CD14-positive monocyte (primary cell): ENCODE measurements around the gene TRHDE. TPM values are rescaled to one million over a fixed set of nuclear protein-coding genes. Genes with fewer than 3 reads are reported as not detected.

Experiments used
- DNase-seq, 3 donors: peaks; one replicate each; pipeline ENCODE4 v3.0.0-alpha.2; 2011 to 2022
- H2AFZ ChIP-seq: 2 replicates; pipeline ENCODE4 v1.6.0; 2012; ENCODE audit warnings: mild to moderate bottlenecking, low read depth, low read length, inconsistent platforms; ENCODE audit not compliant: insufficient read depth, poor library complexity, severe bottlenecking
- H3K27ac ChIP-seq, 2 donors: 1 replicate in 1 of 2; 2 replicates in 1 of 2; pipeline ENCODE4 v1.5.1; 2012 to 2013; ENCODE audit warnings: low read length in 2 of 2, control low read depth in 1 of 2, inconsistent platforms in 1 of 2, low read depth in 1 of 2, mild to moderate bottlenecking in 1 of 2
- H3K27me3 ChIP-seq, 2 donors: one replicate each; pipeline versions ENCODE4 v1.6.0 to v1.6.1; 2011 to 2013; ENCODE audit warnings: low read length in 2 of 2; ENCODE audit not compliant: control insufficient read depth in 2 of 2, insufficient read depth in 2 of 2
- H3K36me3 ChIP-seq, 2 donors: replicated peaks in 1 of 2; 1 replicate in 1 of 2; 2 replicates in 1 of 2; pipeline versions ENCODE4 v1.5.1 to v1.6.1; 2012 to 2013; ENCODE audit warnings: low read length in 2 of 2, control low read depth in 1 of 2, inconsistent platforms in 1 of 2, mild to moderate bottlenecking in 1 of 2; ENCODE audit not compliant: insufficient read depth in 2 of 2, control insufficient read depth in 1 of 2
- H3K4me1 ChIP-seq, 2 donors: 1 replicate in 1 of 2; 2 replicates in 1 of 2; pipeline versions ENCODE4 v1.5.1 to v1.6.1; 2012 to 2013; ENCODE audit warnings: low read length in 2 of 2, control low read depth in 1 of 2, inconsistent platforms in 1 of 2, mild to moderate bottlenecking in 1 of 2, moderate library complexity in 1 of 2; ENCODE audit not compliant: insufficient read depth in 2 of 2, control insufficient read depth in 1 of 2
- H3K4me2 ChIP-seq: replicated peaks from 2 replicates; pipeline ENCODE3; 2012; ENCODE audit warnings: low read length, moderate library complexity, mild to moderate bottlenecking; ENCODE audit not compliant: poor library complexity, severe bottlenecking; ENCODE audit errors: extremely low read depth
- H3K4me3 ChIP-seq, 3 experiments: fragments of 200-600 bp in 1 of 3; sonication (generic) in 1 of 3; replicated peaks in 1 of 3; 1 replicate in 2 of 3; 2 replicates in 1 of 3; pipeline ENCODE4 v1.5.1; 2011 to 2013; ENCODE audit warnings: low read length in 3 of 3, mild to moderate bottlenecking in 3 of 3, control low read depth in 2 of 3, low read depth in 2 of 3, inconsistent platforms in 1 of 3, moderate library complexity in 1 of 3
- H3K79me2 ChIP-seq: 2 replicates; pipeline ENCODE4 v1.6.0; 2012; ENCODE audit warnings: mild to moderate bottlenecking, control low read depth, inconsistent platforms, low read length, moderate library complexity; ENCODE audit not compliant: insufficient read depth
- H3K9ac ChIP-seq: 2 replicates; pipeline ENCODE4 v1.6.0; 2017; ENCODE audit warnings: low read length, mild to moderate bottlenecking; ENCODE audit not compliant: insufficient read depth, poor library complexity, severe bottlenecking
- H3K9me3 ChIP-seq, 2 donors: replicated peaks in 1 of 2; 1 replicate in 1 of 2; 2 replicates in 1 of 2; pipeline versions ENCODE4 v1.5.1 to v1.6.1; 2012 to 2013; ENCODE audit warnings: low read length in 2 of 2, control low read depth in 1 of 2; ENCODE audit not compliant: control insufficient read depth in 1 of 2, insufficient read depth in 1 of 2
- H4K20me1 ChIP-seq: 2 replicates; pipeline ENCODE4 v1.6.0; 2012; ENCODE audit warnings: mild to moderate bottlenecking, low read length, control low read depth, moderate library complexity; ENCODE audit not compliant: insufficient read depth
- H3K27ac Mint-ChIP-seq, 7 donors: one replicate each; pipeline ENCODE4 v1.8.0; 2020; ENCODE audit warnings: mild to moderate bottlenecking in 7 of 7, mixed read lengths in 7 of 7, moderate library complexity in 6 of 7, inconsistent platforms in 2 of 7
- H3K27me3 Mint-ChIP-seq, 3 donors: one replicate each; pipeline ENCODE4 v1.8.0; 2021 to 2022; ENCODE audit warnings: low read depth in 3 of 3, mild to moderate bottlenecking in 3 of 3, mixed read lengths in 3 of 3, moderate library complexity in 3 of 3, inconsistent platforms in 1 of 3
- H3K36me3 Mint-ChIP-seq, 2 donors: one replicate each; pipeline ENCODE4 v1.8.0; 2020; ENCODE audit warnings: mixed read lengths in 2 of 2, inconsistent platforms in 1 of 2, mild to moderate bottlenecking in 1 of 2
- H3K4me1 Mint-ChIP-seq: one replicate; pipeline ENCODE4 v1.8.0; 2020; ENCODE audit warnings: mild to moderate bottlenecking, mixed read lengths
- H3K4me3 Mint-ChIP-seq, 2 donors: one replicate each; pipeline ENCODE4 v1.8.0; 2020; ENCODE audit warnings: mild to moderate bottlenecking in 2 of 2, mixed read lengths in 2 of 2, moderate library complexity in 1 of 2
- H3K9me3 Mint-ChIP-seq, 7 donors: one replicate each; pipeline ENCODE4 v1.8.0; 2020 to 2022; ENCODE audit warnings: mixed read lengths in 7 of 7, mild to moderate bottlenecking in 6 of 7, moderate library complexity in 6 of 7, inconsistent platforms in 2 of 7
- WGBS: methylation state at CpG from one replicate; pipeline ENCODE4 v1.1.5; 2013; ENCODE audit warnings: missing lambda C conversion rate; ENCODE audit not compliant: insufficient coverage; 5-methylcytosine and 5-hydroxymethylcytosine counted together
- intact Hi-C, 2 donors: fragments of 100-400 bp; cut with micrococcal nuclease; formaldehyde crosslinking; loops; one replicate each; pipeline versions ENCODE4 v1.15.0 to v1.15.1; 2023
- polyA plus RNA-seq, 3 donors: library from polyadenylated mRNA; depleted of rRNA in 1 of 3; unstranded in 2 of 3; stranded (reverse) in 1 of 3; fragments of 300-500 nt in 2 of 3; fragments of >200 nt in 1 of 3; fragmentation: Illumina TruSeq in 2 of 3; gene quantifications; 1 replicate in 2 of 3; 2 replicates in 1 of 3; pipeline ENCODE4 v1.2.3, GENCODE V29; 2012 to 2021
- TF ChIP-seq, protein P1 (sequence below): fragments of 200-600 bp; IDR thresholded peaks from one replicate; pipeline ENCODE4 v1.8.0; 2022; ENCODE audit warnings: antibody characterized with exemption, mild to moderate bottlenecking

The TRHDE gene
- polyA plus RNA-seq, 3 donors = not detected

DNA sequence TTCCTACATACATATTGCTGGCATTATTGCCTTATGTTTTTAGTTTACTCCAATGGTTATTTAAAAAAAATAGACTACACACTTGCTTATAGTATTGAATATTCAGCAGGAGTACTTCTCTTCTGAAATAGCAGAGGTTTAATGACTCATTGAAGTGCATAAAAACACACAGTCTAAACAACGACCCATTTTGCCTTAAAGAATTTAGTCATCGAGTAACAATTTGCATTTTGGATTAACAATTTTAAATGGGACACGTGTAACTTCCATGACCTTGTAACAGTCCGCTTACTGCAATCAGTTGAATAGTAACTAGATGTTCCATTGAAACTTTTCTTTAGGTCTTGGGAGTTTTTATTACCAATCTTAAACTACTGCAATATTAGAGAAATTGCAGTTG lies 9.0 kb downstream of the TRHDE start:
- H3K36me3 Mint-ChIP-seq = no peaks in the 10 kb centered on the region
- Histone ChIP-seq H2AFZ (no peak overlapping the region), H3K36me3 (no peaks in the 10 kb centered on the region), H3K9me3 (no peaks in the 10 kb centered on the region), H3K27ac (no peak overlapping the region), H3K27me3 (peaks cover 0 to 8% of the 10 kb centered on the region in 2 donors), H3K4me3 (no peak overlapping the region), H3K4me1 (peaks cover 3 to 5% of the 10 kb centered on the region in 2 donors), H3K79me2 (no peaks in the 10 kb centered on the region), H3K9ac (no peak overlapping the region), H4K20me1 (no peaks in the 10 kb centered on the region), H3K4me2 (no peak overlapping the region)
- no peak overlapping the region for H3K27ac Mint-ChIP-seq
- peaks cover 0 to 2% (median 0%) of the 10 kb centered on the region in 7 donors for H3K9me3 Mint-ChIP-seq
- TF ChIP-seq, protein P1, sequence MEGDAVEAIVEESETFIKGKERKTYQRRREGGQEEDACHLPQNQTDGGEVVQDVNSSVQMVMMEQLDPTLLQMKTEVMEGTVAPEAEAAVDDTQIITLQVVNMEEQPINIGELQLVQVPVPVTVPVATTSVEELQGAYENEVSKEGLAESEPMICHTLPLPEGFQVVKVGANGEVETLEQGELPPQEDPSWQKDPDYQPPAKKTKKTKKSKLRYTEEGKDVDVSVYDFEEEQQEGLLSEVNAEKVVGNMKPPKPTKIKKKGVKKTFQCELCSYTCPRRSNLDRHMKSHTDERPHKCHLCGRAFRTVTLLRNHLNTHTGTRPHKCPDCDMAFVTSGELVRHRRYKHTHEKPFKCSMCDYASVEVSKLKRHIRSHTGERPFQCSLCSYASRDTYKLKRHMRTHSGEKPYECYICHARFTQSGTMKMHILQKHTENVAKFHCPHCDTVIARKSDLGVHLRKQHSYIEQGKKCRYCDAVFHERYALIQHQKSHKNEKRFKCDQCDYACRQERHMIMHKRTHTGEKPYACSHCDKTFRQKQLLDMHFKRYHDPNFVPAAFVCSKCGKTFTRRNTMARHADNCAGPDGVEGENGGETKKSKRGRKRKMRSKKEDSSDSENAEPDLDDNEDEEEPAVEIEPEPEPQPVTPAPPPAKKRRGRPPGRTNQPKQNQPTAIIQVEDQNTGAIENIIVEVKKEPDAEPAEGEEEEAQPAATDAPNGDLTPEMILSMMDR = no peak
- DNase-seq = no peak
- peaks cover 9 to 34% (median 12%) of the 10 kb centered on the region in 3 donors for H3K27me3 Mint-ChIP-seq
- H3K4me1 Mint-ChIP-seq = peaks cover 5% of the 10 kb centered on the region
- WGBS = 71% methylated on average over 1 of the region's 4 CpGs
- no peak overlapping the region for H3K4me3 Mint-ChIP-seq
- intact Hi-C loops = no loop called here

DNA sequence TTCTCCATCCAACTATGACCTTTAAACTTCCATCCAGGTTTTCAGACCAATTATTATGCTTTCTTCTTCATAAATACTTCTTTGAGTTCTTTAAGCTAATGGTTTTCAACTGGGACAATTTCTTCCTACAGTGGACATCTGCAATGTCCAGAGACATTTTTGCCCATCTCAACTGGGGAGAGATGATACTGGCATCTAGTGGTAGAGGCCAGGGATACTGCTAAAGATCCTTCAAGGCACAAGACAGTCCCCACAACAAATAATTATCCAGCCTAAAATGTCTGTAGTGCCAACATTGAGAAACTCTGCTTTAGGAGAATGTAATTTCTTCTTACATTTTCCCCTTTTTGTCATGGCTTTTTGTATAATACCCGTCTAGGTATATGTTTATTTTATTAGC lies 10.6 kb downstream of the TRHDE start:
- no peak overlapping the region for H3K27ac ChIP-seq
- TF ChIP-seq, protein P1 = no peak
- Mint-ChIP-seq H3K9me3 (peaks cover 0 to 2% (median 0%) of the 10 kb centered on the region in 7 donors), H3K36me3 (no peaks in the 10 kb centered on the region), H3K4me1 (no peaks in the 10 kb centered on the region), H3K27me3 (peaks cover 9 to 31% (median 12%) of the 10 kb centered on the region in 3 donors), H3K27ac (no peak overlapping the region), H3K4me3 (no peak overlapping the region)
- intact Hi-C loops = no loop called here
- peaks cover 0 to 6% of the 10 kb centered on the region in 2 donors for H3K27me3 ChIP-seq
- WGBS = no CpG with 5 or more reads among the region's 1 CpG
- H3K9ac ChIP-seq = no peak overlapping the region
- no peaks in the 10 kb centered on the region for H3K36me3 ChIP-seq
- no peak overlapping the region for H3K4me2 ChIP-seq
- no peak overlapping the region for H3K4me3 ChIP-seq
- no peak for DNase-seq
- no peaks in the 10 kb centered on the region for H4K20me1 ChIP-seq
- no peak overlapping the region for H2AFZ ChIP-seq
- no peaks in the 10 kb centered on the region for H3K9me3 ChIP-seq
- no peaks in the 10 kb centered on the region for H3K4me1 ChIP-seq
- H3K79me2 ChIP-seq = no peaks in the 10 kb centered on the region
